RWPE1 (cell line): ENCODE data around the gene PIGX.

Source experiments
- CTCF ChIA-PET: fragments of 350-600 bp; sonication (Branson Sonifier 250); formaldehyde crosslinking; extraction: SDS; loops from one replicate; lab custom pipeline; 2021; lab: Yijun Ruan, JAX
- POLR2A ChIA-PET: fragments of 400-600 bp; formaldehyde crosslinking; extraction: SDS; loops from one replicate; lab custom pipeline; 2020; ENCODE audit warnings: antibody characterized with exemption; ENCODE audit not compliant: low non-redundant PET; lab: Yijun Ruan, JAX
- DNase-seq: peaks from one replicate; pipeline ENCODE4 v3.0.0; 2012; ENCODE audit warnings: low spot score
- H3K27ac ChIP-seq: fragments of 450-650 bp; 2 replicates; pipeline ENCODE4 v1.5.1; 2017
- CTCF ChIP-seq: fragments of 450-650 bp; conservative IDR thresholded peaks from 2 replicates; pipeline ENCODE4 v1.5.1; 2017; ENCODE audit warnings: low read depth, mild to moderate bottlenecking

Gene PIGX

GRCh38 chr3:196689941-196690660, 22.1 kb upstream of the PIGX start:
- H3K27ac ChIP-seq, result no peak overlapping the region
- no peak for DNase-seq
- ChIA-PET POLR2A (no interaction called here), CTCF (no interaction called here)
- TF ChIP-seq CTCF, result no peak

GRCh38 chr3:196691386-196691785, 20.8 kb upstream of the PIGX start:
- no peak for TF ChIP-seq CTCF
- no peak overlapping the region for H3K27ac ChIP-seq
- no peak for DNase-seq
- CTCF ChIA-PET, result interaction anchor here (1.4 kb wide), 1 partner anchor 82 kb away, joined by 5 read pairs; no protein-coding TSS in a partner anchor
- POLR2A ChIA-PET, result no interaction called here

DNA sequence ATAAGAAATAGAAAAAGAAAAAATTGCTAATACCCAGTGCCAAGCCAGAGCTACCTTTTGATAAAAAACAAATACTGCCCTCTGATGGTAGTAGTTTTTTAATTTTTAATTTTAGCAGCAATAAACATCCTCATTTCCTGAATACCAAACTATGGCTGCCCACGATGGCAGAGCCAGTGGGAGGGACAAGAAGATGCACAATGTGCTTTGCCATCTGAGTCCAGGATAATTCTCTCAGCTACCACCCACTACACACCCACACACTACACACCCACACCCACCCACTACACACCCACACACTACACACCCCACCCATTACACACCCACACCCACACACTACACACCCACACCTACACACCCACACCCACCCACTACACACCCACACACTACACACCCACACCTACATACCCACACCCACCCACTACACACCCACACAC, 18.0 kb upstream of the PIGX start:
- peak; percentile 26 for DNase-seq
- no peak for TF ChIP-seq CTCF
- H3K27ac ChIP-seq, result no peak overlapping the region
- ChIA-PET POLR2A (no interaction called here), CTCF (interaction anchor here (0.5 to 1.2 kb wide), 4 partner anchors 9 to 182 kb away, joined by 3 to 6 read pairs (median 4); no protein-coding TSS in a partner anchor)

- no peak for DNase-seq
- H3K27ac ChIP-seq, result no peak overlapping the region
- TF ChIP-seq CTCF, result no peak
- ChIA-PET POLR2A (no interaction called here), CTCF (no interaction called here)
Observed at GRCh38 chr3:196694941-196695848, 17.0 kb upstream of the PIGX start.

GRCh38 chr3:196695849-196696226, 16.3 kb upstream of the PIGX start:
- no peak for DNase-seq
- no peak overlapping the region for H3K27ac ChIP-seq
- no peak for TF ChIP-seq CTCF
- POLR2A ChIA-PET, result no interaction called here
- CTCF ChIA-PET, result no interaction called here

- ChIA-PET CTCF (interaction anchor here (0.7 kb wide), 1 partner anchor 105 kb away, joined by 3 read pairs; no protein-coding TSS in a partner anchor), POLR2A (no interaction called here)
- no peak for DNase-seq
- no peak overlapping the region for H3K27ac ChIP-seq
- no peak for TF ChIP-seq CTCF
Observed at GRCh38 chr3:196697270-196697669, 14.9 kb upstream of the PIGX start.
